NCI-H524 (cell line): ENCODE results near the gene USP25.

ENCODE experiments used
- DNase-seq, 2 experiments: peaks; one replicate each; lab custom pipeline; 2025; lab: John Stamatoyannopoulos, UW

USP25 gene, protein sequence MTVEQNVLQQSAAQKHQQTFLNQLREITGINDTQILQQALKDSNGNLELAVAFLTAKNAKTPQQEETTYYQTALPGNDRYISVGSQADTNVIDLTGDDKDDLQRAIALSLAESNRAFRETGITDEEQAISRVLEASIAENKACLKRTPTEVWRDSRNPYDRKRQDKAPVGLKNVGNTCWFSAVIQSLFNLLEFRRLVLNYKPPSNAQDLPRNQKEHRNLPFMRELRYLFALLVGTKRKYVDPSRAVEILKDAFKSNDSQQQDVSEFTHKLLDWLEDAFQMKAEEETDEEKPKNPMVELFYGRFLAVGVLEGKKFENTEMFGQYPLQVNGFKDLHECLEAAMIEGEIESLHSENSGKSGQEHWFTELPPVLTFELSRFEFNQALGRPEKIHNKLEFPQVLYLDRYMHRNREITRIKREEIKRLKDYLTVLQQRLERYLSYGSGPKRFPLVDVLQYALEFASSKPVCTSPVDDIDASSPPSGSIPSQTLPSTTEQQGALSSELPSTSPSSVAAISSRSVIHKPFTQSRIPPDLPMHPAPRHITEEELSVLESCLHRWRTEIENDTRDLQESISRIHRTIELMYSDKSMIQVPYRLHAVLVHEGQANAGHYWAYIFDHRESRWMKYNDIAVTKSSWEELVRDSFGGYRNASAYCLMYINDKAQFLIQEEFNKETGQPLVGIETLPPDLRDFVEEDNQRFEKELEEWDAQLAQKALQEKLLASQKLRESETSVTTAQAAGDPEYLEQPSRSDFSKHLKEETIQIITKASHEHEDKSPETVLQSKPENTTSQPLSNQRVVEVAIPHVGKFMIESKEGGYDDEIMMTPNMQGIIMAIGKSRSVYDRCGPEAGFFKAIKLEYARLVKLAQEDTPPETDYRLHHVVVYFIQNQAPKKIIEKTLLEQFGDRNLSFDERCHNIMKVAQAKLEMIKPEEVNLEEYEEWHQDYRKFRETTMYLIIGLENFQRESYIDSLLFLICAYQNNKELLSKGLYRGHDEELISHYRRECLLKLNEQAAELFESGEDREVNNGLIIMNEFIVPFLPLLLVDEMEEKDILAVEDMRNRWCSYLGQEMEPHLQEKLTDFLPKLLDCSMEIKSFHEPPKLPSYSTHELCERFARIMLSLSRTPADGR

DNA sequence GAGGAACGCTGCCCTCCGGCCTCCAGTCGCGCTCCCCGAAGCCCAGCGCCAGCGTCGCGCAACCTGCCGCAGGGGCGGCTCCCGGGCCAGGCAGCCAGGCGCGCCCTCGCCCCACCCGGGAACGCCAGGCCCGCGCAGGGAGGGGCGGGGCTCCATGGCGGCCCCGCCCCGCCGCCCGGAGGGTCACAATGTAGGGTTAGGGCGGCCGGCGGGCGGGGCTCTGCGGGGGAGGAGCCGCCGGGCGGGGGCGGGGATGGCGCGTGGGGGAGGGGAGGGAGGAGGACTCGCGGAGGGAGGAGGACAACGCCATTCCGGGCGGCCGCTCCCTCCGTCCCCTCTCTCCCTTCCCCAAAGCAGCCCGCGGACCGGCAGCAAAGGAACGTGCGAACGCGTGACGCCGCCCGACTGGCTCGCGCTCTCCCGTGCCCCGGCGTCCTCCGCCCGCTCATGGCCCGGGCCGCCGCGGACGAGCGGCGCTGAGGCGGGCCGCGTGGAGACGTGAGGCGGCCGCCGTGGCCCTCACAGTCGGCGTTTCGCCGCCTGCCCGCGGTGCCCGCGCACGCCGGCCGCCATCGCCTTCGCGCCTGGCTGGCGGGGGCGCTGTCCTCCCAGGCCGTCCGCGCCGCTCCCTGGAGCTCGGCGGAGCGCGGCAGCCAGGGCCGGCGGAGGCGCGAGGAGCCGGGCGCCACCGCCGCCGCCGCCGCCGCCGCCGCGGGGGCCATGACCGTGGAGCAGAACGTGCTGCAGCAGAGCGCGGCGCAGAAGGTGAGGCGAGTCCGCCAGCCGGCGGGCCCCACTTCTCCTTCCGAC is at the start of gene USP25:
Gene USP25 (plus strand): TSS at position 309 of the 810 bp plus-strand sequence. CDS start 412 bp downstream, at position 721.
- DNase-seq = peak; percentile 73 to 88

DNA sequence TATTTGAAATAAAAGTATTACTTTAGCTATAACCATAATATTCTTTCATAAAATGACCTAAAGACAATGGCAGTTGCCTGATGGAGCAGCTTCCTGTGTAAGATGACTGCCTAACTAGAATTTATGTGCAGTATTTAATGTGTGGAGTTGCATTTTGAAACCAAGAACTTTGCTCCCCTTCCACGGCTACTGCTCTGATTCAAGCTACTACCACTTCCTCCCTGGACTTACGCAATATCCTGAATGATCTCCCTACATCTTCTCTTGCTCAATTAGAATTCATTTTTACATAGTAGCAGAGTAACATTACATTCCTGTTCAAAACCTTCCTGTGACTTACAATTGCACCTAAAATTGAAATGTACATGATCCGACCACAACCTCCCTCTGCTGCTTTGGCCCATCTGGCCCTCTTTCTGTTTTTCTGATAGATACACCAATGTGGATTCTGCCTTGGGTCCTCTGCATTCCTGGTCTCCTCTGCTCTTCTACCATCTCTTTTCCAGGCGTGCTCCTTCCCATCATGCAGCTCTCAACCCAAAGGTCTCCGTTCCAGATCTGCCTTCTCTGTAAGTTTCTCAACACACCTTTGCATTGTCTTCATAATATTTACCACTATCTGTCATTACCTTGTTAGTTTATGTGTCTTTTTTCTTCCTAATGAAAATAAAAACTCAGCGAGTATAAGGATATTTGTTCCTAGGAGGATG is 47.4 kb upstream of the USP25 start:
- DNase-seq = no peak

DNA sequence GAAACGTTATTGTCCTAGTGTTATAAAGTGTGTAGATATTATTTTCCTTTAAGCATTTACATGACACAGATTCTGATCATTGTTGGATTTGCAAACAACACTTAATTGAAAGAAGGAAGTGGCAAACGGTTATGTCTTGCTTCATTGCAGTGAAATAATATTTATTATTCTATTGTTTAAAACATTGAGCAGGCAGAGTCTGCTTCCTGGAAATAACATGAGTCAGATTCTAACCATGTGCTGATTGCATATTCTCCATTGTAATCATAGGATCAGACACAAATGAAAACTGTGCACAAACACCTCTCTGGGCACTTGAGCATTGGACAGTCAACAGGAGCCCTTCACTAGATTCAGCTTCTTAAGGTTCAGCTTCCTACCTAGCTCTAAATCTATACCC is 46.8 kb upstream of the USP25 start:
- no peak for DNase-seq

DNA sequence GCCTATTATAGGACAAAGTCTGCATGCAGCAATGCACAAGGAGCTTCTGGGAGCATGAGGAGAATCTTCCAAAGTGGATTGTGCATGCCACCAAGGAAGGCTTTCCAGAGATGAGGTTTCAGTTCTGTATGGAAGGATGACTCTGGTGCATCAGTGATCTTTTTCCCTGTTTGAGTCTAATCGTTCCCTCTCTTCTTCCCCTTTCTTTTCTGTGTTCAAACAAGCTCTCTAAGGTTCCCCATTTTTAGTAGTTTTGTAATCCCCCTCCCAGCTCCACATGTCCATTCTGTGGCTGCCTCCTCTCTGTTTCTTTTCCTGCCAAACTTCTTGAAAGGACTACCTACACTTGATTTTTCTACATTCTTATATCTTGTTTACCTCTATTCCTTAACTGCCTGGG is 43.3 kb upstream of the USP25 start:
- no peak for DNase-seq

DNA sequence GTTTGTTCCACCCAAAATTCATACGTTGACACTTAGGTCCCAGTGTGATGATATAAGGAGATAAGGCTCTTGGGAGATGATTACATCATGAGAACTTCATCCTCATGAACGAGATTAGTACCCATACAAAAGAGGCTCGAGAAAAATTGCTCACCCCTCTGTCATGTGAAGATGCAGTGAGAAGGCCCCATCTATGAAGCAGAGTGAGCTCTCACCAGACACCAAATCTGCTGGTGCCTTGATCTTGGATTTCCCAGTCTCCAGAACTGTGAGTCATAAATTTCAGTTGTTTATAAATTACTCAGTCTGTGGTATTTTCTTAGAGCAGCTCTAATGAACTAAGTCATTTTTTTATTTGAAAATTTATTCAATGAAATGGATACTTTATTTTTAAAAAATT is 42.6 kb upstream of the USP25 start:
- no peak for DNase-seq

DNA sequence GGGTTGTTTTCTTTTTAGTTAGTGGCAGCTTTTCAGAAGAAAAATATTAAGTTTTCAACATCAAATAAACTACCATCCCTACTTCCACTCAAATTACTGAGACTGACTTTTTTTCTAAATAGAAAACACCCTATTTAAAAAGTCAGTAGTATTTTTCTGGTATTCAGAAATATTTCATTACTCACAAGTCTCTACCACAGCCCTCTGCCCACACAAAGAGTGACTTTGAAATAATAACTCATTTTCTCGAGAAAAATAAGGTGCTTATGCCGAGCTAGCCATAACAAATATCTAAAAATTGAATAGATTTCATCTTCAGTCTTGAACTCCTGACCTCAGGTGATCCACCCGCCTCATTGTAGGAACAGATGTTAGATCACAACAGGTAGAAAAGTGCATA is 41.8 kb upstream of the USP25 start:
- no peak for DNase-seq

DNA sequence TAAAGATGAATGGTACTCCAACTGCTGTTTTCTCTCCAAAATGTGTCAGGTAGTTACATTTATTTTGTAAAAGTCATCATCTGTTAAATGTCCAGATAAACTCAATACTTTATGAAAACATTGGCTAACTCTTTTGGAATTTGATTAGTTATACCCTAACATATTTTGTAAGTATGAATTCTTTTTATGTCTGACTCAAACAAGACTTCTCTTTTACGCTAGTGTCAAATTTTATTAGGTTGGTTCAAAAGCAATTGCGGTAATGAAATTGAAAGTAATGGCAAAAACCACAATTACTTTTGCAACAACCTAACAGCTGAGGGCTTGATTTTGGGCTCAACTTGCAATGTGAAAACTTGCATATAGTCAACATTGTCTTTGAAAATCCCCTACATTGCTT is 41.0 kb upstream of the USP25 start:
- DNase-seq = no peak

DNA sequence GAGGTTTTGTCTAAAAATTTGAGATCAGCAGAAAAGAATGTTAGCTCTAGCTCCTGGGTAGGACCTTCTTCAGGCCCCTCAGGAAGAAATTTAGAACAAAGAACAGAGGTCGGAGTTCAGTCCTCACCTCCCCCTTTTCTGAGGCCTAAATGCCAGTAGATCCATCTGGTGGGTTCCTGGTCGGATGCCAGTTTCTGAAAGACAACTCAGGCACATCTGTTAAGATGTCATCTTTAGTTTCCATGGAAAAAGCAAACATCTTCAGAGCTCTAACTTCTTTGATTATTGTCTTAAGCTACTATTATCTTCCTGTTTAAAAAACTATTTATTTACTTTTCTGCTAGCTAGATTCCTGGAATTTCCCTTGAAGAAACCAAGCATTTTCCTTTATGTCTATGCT is 37.1 kb upstream of the USP25 start:
- peak in 1 of 2 experiments; percentile 4 for DNase-seq

DNA sequence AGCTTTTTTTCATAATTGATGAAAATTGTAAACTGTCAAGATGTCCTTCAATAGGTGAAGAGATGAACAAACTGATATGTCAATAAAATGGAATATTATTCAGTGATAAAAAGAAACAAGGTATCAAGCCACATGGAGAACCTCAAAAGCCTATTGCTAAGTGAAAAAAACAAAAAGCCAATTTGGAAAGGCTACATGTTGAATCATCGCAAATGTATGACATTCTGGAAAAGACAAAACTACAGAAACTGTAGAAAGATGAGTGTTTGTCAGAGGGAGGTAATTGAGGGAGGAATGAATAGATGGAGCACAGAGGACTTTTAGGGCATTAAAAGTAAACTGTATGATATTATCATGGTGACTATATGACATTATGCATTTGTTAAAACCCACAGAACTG is 34.5 kb upstream of the USP25 start:
- DNase-seq = no peak

DNA sequence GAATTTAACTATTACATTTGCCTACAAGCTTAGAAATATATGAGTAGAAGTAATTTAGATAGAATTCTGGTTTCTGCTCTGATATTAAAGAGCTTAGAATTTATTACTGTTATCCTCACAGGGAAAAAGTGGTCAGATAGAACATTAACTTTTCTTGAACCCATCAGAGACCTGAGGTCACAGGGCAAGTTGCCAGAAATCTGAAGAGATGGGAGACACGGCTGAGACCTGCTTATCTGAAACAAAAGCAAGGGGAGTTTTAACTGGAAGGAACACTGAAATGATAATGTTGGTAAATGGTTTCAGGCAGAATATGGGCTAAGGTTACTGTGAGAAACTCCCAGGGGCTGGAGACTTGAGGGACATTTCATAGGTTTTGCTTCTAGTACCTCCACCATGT is 28.0 kb upstream of the USP25 start:
- DNase-seq = no peak

DNA sequence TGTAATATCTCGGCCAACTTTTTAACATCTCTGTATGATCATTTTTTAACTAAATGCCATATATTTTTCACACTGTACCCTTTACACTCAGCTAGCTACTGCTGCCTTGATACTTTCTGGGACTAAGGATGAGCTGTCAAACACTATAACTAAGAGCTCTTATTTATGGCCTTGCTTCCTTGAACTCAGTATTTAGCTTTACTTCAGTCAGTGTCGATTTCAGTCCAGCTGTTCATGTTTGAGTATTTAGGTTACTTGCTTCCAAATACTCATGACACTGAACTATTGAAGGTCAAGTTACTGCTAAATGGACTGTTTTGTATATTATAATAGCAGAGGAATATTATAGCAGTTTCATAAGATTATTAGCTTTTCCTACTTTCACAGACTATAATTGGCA is 25.9 kb upstream of the USP25 start:
- peak in 1 of 2 experiments; percentile 49 for DNase-seq

DNA sequence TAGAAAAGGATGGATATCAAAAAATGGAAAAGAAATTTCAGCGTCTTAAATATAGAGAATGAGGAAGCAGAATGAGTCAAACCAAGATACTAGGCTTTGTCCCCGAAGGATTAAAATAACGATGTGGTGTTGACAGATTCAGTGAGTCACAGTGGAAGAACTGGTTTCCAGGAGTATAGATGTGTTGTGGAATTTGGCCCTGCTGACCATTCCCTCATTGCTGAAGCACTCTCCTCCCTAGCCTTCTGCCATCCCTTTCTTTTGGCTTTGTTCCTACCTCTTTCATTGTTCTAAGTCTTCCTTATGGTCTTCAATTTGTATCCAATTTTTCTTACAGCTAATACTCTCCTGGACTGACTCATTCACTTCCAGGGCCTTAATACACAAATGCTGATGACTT is 23.1 kb upstream of the USP25 start:
- DNase-seq = no peak

DNA sequence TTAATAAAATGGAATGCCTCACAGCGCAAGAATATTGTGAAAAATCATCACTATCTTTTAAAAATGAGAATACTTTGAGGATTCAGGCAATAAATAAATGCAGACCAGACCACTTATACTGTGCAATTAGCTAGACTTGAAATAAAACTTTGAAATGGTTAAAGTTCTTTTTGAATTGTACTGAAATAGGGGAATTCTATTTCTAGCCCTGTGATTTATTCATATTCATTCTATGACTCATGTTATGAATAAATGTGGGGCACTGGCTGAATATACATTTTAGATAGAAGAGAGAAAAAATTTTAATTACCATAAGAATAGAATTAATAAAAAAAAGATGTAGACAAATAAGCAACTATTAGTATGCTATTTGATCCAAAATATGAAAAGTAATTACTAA is 16.4 kb upstream of the USP25 start:
- no peak for DNase-seq

DNA sequence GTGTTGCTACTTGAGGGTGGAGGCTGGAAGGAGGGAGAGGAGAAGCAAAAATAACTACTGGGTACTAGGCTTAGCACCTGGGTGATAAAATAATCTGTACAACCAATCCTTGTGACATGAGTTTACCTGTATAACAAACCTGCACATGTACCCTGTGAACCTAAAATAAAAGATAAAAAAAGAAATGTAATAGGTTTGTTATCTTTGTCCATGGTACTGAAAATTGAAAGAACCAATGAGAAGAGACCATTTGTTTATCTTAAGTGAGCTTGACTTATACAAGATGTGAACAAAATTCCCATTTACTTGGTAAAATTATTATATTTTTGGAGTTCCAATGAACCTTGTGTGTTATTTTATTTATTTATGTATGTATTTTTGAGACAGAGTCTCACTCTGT is 11.1 kb upstream of the USP25 start:
- no peak for DNase-seq

DNA sequence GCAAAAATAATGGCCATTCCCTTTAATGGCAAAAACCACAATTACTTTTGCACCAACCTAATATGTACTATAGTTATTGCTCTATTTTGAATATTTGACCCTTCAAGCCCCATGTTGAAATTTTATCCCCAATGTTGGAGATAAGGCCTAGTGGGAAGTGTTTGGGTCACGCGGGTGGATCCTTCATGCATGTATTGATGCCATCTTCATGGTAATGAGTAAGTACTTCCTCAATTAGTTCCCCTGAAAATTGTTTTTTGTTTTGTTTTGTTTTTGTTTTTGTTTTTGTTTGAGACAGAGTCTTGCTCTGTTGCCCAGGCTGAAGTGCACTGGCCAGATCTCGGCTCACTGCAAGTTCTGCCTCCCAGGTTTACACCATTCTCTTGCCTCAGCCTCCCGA is 9.8 kb upstream of the USP25 start:
- no peak for DNase-seq

DNA sequence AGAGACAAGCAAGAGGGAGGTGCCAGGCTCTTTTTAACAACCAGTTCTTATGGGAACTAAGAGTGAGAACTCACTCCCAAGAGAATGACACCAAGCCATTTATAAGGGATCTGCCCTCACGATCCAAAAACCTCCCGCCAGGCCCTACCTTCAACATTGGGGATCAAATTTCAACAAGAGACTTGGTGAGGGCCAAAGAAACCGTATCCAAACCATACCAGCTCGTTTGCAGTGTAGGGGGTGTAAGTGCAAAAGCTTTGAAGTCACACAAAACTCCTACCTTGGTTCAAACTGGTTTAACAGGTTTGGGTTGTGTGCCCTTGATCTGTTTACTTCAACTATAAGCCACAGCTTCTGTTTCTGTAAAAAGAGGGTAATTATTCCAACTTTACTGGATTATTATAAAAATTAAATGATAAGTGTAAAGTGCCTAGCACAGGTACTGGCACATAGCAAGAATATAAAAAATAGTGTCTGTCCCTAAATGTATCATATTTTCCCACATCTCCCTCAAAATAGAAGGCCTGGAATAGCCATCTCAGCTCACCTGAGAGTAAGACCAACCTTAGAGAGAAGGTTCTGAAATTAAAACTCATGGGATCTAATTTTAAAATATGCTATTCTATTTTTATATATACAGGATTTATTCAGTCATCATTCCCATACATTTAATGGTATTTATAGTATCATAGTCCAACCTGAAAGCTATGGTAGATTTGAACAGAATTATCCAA is 7.0 kb upstream of the USP25 start:
- no peak for DNase-seq

DNA sequence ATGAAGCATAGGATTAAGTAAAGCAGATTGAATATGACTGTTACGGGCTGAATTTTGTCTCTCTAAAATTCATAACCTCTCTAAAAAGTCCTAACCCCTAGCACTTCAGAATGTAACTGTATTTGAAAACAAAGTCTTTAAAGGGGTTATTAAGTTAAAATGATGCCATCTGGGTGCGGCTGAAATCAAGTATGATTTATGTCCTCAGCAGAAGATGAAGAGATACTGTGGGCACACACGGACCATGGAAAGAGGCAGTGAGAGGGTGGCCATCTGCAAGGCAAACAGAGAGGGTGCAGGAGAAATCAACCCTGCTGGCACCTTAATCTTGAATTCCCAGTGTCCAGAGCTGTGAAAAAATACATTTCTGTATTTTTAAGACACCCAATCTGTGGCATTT is 3.8 kb upstream of the USP25 start:
- peak; percentile 2 to 47 for DNase-seq

DNA sequence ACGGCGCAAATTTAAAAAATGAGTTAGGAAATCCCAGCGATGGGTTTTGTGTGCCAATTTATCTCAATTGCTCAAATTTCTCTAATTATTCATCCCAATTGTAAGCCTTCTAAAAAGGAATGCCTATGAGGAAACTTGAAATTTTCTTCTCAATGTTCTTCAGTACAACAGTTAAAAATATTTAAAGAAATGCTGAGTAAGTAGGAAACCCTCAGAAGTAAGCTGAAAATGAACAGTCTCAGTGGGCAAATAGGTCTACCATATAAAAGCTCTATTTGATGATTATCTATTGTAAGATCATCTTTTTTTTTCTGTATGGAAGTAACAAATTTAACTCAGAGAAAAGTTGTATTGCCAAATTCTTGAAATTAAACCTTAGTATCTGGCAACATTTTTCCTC is 1.7 kb upstream of the USP25 start:
- no peak for DNase-seq

DNA sequence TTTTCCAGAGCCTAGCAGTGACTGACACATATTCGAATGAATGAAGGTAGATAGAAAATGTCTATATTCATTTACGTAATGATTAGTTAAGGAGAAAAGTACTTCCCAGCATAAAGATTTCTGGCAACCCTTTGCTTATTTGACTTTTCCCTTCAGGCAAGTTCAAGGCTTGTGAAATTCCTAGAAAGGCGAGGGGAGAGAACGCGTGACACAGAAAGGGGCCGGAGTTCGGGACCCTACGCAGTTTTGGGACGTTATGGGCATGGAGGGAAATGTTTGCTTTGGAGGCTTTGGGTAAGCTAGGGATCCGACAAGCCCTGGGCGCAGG is 472 bp upstream of the USP25 start:
- no peak for DNase-seq

DNA sequence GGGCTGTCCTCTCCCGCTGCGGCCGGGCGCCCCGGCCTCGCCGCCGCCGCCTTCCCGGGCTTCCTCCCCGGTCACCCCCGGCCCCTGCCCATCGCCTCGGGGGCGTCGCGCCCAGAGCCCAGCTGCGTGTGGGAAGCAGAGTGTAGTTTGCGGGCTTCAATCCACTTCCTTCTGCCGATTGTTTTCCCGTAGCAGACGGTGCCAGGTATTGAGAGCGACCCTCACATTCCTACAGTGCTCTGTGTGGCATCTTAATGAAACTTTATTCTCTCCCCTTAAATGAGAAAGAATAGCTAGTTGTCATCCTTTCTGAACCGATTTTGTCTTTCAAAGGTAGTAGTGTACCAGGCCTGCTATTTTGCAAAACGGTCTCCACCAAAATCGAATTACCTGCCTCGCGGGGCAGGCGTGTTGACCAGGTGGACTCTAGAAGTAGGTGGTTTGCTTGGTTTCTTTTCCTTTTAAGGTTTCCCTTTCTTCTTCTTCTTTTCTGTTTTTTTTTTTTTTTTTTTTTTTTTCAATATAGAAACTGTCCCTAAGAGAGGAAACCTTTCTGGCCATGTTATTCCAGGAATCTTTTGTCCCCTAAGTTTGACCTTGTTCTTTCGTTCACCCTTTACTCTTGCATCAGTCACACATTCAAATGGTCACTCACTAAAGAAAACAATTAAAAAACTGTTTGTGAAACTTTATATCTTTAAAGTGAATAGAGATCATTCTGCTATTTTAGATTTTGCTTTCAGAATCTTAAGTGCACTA is 881 bp downstream of the USP25 start:
- peak; percentile 31 to 47 for DNase-seq
